Cardiac septum (tissue), 1 donor: Measurements from ENCODE around the gene C6orf52. TPM values are rescaled to one million over a fixed set of nuclear protein-coding genes. Genes with fewer than 3 reads are reported as not detected.
"Not testable (repeated sequence)": the region's sequence is repeated elsewhere in the genome, so short reads cannot be mapped to it uniquely, and the experiment has no call there.

Experiments
- DNase-seq: peaks from one replicate; pipeline ENCODE4 v3.0.0-alpha.2; 2020; ENCODE audit warnings: low spot score
- intact Hi-C: fragments of 100-400 bp; cut with DNase I; formaldehyde crosslinking; loops from one replicate; pipeline ENCODE4 v1.14.0; 2022
- total RNA-seq: library from RNA; stranded (reverse); fragmentation: NEBNext Ultra II Directional; extraction: Animal tissue kit (Norgen Biotek cat#: 25700); gene quantifications from one replicate; pipeline ENCODE4 v1.2.1, GENCODE V29; 2021
- donor health status: DM: no; HTN: no; CAD: no.

Gene C6orf52
- total RNA-seq, 1 donor from 2014 or later = 1.7 TPM

DNA sequence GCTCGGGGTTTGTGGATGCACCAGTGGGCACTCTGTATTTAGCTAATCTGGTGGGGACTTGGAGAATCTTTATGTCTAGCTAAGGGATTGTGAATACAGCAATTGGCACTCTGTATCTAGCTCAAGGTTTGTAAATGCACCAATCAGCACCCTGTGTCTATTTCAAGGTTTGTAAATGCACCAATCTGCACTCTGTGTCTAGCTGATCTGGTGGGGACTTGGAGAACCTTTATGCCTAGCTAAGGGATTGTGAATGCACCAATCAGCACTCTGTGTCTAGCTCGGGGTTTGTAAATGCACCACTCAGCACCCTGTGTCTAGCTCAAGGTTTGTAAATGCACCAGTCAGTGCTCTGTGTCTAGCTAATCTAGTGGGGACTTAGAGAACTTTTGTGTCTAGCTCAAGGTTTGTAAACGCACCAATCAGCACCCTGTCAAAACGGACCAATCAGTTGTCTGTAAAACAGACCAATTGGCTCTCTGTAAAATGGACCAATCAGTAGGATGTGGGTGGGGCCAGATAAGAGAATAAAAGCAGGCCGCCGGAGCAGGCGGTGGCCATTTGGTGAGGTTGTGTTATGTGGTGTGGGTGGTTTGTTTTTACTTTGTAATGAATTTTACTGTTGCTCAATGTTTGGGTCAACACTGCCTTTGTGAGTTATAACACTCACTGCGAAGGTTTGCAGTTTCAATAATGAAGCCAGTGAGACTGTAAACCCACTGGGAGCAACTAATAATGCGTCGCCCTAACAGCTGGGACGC, 33.8 kb downstream of the C6orf52 start:
- intact Hi-C loops, DNase-seq: not testable (repeated sequence)

DNA sequence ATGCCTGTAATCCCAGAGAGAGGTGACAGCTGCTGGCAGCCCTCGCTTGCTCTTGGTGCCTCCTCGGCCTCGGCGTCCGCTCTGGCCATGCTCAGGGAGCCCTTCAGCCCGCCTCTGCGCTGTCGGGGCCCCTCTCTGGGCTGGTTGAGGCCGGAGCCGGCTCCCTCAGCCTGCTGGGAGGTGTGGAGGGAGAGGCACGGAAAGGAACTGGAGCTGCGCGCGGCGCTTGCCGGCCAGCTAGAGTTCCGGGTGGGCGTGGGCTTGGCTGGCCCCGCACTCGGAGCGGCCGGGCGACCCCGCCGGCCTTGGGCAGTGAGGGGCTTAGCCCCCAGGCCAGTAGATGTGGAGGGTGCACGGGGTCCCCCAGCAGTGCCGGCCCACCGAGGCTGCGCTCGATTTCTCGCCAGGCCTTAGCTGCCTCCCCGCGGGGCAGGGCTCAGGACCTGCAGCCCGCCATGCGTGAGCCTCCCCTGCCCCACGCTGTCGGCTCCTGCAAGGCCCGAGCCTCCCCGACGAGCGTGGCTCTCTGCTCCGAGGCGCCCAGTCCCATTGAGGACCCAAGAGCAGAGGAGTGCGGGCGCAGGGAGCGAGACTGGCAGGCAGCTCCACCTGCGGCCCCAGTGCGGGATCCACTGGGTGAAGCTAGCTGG, 34.6 kb downstream of the C6orf52 start:
- intact Hi-C loops = no loop called here
- DNase-seq = no peak

DNA sequence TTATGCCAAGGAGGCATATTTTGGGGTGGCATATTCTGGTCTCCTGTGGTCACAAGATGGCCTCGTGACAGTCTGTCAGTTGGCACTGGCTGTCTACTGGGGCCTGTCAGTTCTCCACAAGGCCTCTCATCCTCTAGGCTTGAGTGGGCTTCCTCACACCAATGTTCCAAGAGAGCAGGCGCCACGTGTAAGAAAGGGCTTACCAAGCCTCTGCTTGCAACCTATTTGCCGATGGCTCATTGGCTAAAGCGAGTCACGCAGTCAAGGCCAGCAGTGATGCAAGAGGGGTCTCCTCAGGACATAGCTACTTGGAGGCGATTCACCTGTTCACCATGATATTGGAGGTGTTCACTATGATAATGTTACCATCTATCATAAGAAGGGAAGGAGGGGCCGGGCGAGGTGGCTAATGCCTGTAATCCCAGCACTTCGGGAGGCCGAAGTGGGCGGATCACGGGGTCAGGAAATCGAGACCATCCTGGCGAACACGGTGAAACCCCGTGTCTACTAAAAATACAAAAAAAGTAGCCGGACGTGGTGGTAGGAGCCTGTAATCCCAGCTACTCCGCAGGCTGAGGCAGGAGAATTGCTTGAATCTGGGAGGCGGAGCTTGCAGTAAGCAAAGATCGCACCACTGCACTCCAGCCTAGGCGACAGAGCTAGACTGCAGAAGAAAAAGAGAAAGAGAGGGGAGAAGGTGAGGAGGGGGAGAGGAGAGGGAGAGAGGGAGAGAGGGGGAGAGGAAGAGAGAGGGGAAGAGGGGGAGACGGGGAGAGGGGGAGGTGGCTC, 35.3 kb downstream of the C6orf52 start:
- no peak for DNase-seq
- intact Hi-C loops = no loop called here

DNA sequence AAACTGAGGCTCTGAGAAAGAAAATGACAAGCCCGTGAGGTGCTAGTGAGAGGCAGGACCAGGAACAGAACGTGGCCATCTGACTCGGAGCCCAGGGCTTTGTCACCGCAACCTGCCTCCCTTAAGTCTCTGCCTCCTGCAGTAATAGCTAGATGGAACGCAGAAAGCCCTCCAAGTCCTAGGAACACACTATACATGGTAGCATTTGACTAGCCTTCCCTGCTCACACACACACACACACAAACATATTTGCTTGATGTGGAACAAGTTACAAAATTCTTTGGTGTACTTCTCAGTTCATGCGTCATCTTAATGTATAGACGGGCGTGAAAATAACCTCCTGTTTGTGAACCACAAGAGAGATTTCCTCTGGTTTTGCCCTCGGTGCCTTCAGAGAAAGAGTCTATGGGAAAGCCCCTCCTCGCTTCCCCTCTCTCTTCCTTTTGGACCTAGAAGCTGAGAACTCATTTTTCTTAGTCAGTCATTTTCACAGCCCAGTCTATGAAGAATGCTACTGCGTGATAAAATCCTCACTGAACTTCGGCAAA, 38.8 kb downstream of the C6orf52 start:
- intact Hi-C loops = no loop called here

DNA sequence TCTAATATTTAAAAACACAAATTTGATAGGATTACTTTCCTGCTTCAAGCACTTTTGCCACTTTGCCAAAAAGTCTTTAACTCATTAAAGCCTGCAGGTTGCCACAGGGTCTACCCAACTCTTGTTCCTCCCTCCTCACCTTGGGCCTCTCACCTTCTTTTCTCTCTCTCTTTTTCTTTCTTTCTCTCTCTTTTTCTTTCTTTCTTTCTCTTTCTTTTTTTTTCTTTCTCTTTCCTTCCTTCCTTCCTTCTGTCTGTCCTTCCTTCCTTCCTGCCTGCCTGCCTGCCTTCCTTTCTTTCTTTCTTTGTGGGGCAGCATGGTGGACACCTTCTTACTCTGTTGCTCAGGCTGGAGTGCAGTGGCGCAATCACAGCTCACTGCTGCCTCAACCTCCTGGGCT, 50.2 kb downstream of the C6orf52 start:
- intact Hi-C loops = no loop called here
- DNase-seq = no peak

More for the DNA sequence above, 38.8 kb downstream of the C6orf52 start:
- DNase-seq = no peak

GRCh38 chr6:10643201-10643651, 51.2 kb downstream of the C6orf52 start:
- intact Hi-C loops = no loop called here
- DNase-seq = no peak

DNA sequence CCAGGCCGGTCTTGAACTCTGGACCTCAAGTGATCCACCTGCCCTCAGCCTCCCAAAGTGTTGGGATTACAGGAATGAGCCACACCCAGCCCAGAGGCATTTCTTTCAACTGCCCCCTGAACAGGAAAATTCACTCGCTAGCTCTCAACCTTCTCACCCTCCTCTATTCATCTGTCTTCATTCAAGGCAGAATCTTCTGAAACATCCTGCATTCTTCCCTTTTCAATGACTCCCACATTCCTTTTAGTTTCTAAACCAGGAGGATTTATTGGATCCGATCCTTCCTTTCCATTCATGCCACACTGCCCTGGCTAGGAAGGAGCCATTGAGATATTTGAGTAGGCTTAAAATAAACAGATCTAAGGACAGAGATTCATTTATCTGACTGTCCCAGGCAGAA, 52.9 kb downstream of the C6orf52 start:
- no peak for DNase-seq
- intact Hi-C loops = no loop called here

- DNase-seq = no peak
- intact Hi-C loops = no loop called here
These were observed 54.0 kb downstream of the C6orf52 start for GRCh38 chr6:10640412-10640811.

DNA sequence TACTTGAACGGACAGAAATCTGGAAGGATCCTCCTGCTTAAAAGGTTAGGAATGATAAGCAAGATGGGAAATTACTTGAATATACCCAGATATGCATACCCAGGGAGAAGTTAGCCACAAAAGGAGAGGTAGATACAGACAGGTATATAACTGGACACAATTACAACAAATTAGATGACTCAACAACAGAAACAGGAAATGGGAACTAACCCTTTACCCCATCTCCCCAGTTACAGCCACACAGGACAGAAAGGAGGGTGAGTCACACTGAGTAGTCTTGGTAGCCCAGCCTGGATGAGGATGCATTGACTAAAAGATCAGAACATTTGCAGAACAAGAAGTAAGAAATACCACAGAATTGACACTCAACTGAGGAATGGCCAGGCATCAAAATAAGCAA, 61.2 kb downstream of the C6orf52 start:
- intact Hi-C loops = no loop called here
- DNase-seq = no peak

- intact Hi-C loops = no loop called here
- no peak for DNase-seq
These were observed 64.2 kb downstream of the C6orf52 start for GRCh38 chr6:10630178-10630577.

- intact Hi-C loops = no loop called here
- no peak for DNase-seq
These were observed 66.6 kb downstream of the C6orf52 start for GRCh38 chr6:10627800-10628199.

GRCh38 chr6:10626154-10626741, 68.2 kb downstream of the C6orf52 start:
- no peak for DNase-seq
- intact Hi-C loops = no loop called here

- DNase-seq = no peak
- intact Hi-C loops = no loop called here
These were observed 69.6 kb downstream of the C6orf52 start for GRCh38 chr6:10624836-10625235.

- DNase-seq = no peak
- intact Hi-C loops = no loop called here
These were observed 72.6 kb downstream of the C6orf52 start for GRCh38 chr6:10621847-10622246.

Other genes with a start within 250 kb of the C6orf52 start
- gene GCNT2, start 173.3 kb downstream of the C6orf52 start, total RNA-seq = 37.1 TPM
- gene PAK1IP1, start 356 bp upstream of the C6orf52 start, total RNA-seq = 9.3 TPM
- 112 TPM for gene TMEM14C, start 28.5 kb upstream of the C6orf52 start, total RNA-seq
- 92.4 TPM for gene TMEM14B, start 53.2 kb upstream of the C6orf52 start, total RNA-seq
- 0.08 TPM for gene MAK, start 143.9 kb upstream of the C6orf52 start, total RNA-seq
- not detected for gene GCM2, start 187.4 kb upstream of the C6orf52 start, total RNA-seq
- gene SYCP2L, start 192.4 kb upstream of the C6orf52 start, total RNA-seq = 1.00 TPM